H9 (cell line): ENCODE results near the gene SERPINB10. TPM values are rescaled to one million over a fixed set of nuclear protein-coding genes. Genes with fewer than 3 reads are reported as not detected.

Source experiments
- DNase-seq: peaks from one replicate; pipeline ENCODE4 v3.0.0-alpha.2; 2017
- H2AFZ ChIP-seq: one replicate; pipeline ENCODE4 v1.6.1; 2013; ENCODE audit warnings: mild to moderate bottlenecking, low read length, control low read depth, moderate library complexity
- H2AK5ac ChIP-seq: 2 replicates; pipeline ENCODE4 v1.6.1; 2013; ENCODE audit warnings: low read length, control low read depth, mixed read lengths; ENCODE audit not compliant: insufficient read length
- H2BK120ac ChIP-seq: one replicate; pipeline ENCODE4 v1.6.1; 2013; ENCODE audit warnings: low read depth, mild to moderate bottlenecking, low read length, control low read depth, inconsistent platforms; ENCODE audit not compliant: poor library complexity, severe bottlenecking
- H2BK12ac ChIP-seq: 2 replicates; pipeline ENCODE4 v1.6.1; 2013; ENCODE audit warnings: low read length, control low read depth, mixed read lengths, low read depth; ENCODE audit not compliant: insufficient read length
- H2BK15ac ChIP-seq: 2 replicates; pipeline ENCODE4 v1.6.1; 2013; ENCODE audit warnings: low read depth, low read length, control low read depth
- H2BK20ac ChIP-seq: one replicate; pipeline ENCODE4 v1.6.1; 2013; ENCODE audit warnings: low read depth, mild to moderate bottlenecking, low read length, control low read depth, inconsistent platforms; ENCODE audit not compliant: poor library complexity, severe bottlenecking
- H2BK5ac ChIP-seq: 2 replicates; pipeline ENCODE4 v1.6.1; 2013; ENCODE audit warnings: low read length, control low read depth, mixed read lengths; ENCODE audit not compliant: insufficient read length
- H3K14ac ChIP-seq: 2 replicates; pipeline ENCODE4 v1.6.1; 2013; ENCODE audit warnings: low read length, control low read depth; ENCODE audit not compliant: insufficient read depth
- H3K18ac ChIP-seq: 2 replicates; pipeline ENCODE4 v1.6.1; 2013; ENCODE audit warnings: low read depth, mild to moderate bottlenecking, mixed read lengths, low read length, control low read depth; ENCODE audit not compliant: insufficient read length
- H3K23ac ChIP-seq: 2 replicates; pipeline ENCODE4 v1.6.1; 2013; ENCODE audit warnings: low read length, control low read depth, mixed read lengths, low read depth; ENCODE audit not compliant: insufficient read length
- H3K23me2 ChIP-seq: 2 replicates; pipeline ENCODE4 v1.6.1; 2013; ENCODE audit warnings: low read depth, mild to moderate bottlenecking, mixed read lengths, low read length, control low read depth; ENCODE audit not compliant: insufficient read length, poor library complexity, severe bottlenecking
- H3K27ac ChIP-seq: 2 replicates; pipeline ENCODE4 v1.5.1; 2013; ENCODE audit warnings: low read length, control low read depth, mixed read lengths, low read depth; ENCODE audit not compliant: insufficient read length
- H3K27me3 ChIP-seq: 2 replicates; pipeline ENCODE4 v1.6.1; 2013; ENCODE audit warnings: low read length, control low read depth, inconsistent platforms; ENCODE audit not compliant: insufficient read depth
- H3K4ac ChIP-seq: 2 replicates; pipeline ENCODE4 v1.6.1; 2013; ENCODE audit warnings: low read depth, mild to moderate bottlenecking, control low read depth, inconsistent platforms, low read length, moderate library complexity
- H3K4me1 ChIP-seq: 2 replicates; pipeline ENCODE4 v1.6.1; 2013; ENCODE audit warnings: low read length, control low read depth, inconsistent platforms; ENCODE audit not compliant: insufficient read depth
- H3K4me2 ChIP-seq: 2 replicates; pipeline ENCODE4 v1.6.1; 2013; ENCODE audit warnings: low read length, control low read depth, mixed read lengths; ENCODE audit not compliant: insufficient read length, insufficient read depth
- H3K56ac ChIP-seq: 2 replicates; pipeline ENCODE4 v1.6.1; 2013; ENCODE audit warnings: low read depth, mild to moderate bottlenecking, mixed read lengths, low read length, control low read depth; ENCODE audit not compliant: insufficient read length
- H3K79me1 ChIP-seq: 2 replicates; pipeline ENCODE4 v1.6.1; 2013; ENCODE audit warnings: low read depth, mild to moderate bottlenecking, moderate library complexity, low read length, control low read depth, inconsistent platforms; ENCODE audit not compliant: insufficient read depth, poor library complexity, severe bottlenecking
- H3K79me2 ChIP-seq: 2 replicates; pipeline ENCODE4 v1.6.1; 2013; ENCODE audit warnings: low read length, control low read depth, inconsistent platforms; ENCODE audit not compliant: insufficient read depth
- H3K9ac ChIP-seq: 2 replicates; pipeline ENCODE4 v1.6.1; 2013; ENCODE audit warnings: low read length, control low read depth, mixed read lengths; ENCODE audit not compliant: insufficient read length; ENCODE audit errors: extremely low read depth
- H3K9me3 ChIP-seq: one replicate; pipeline ENCODE4 v1.6.1; 2013; ENCODE audit warnings: low read depth, low read length, inconsistent platforms; ENCODE audit not compliant: control insufficient read depth
- H3T11ph ChIP-seq: one replicate; pipeline ENCODE4 v1.6.1; 2013; ENCODE audit warnings: mild to moderate bottlenecking, low read length, control low read depth, inconsistent platforms
- H4K20me1 ChIP-seq: one replicate; pipeline ENCODE4 v1.6.1; 2013; ENCODE audit not compliant: control insufficient read depth, insufficient read length, insufficient read depth
- H4K5ac ChIP-seq: 2 replicates; pipeline ENCODE4 v1.6.1; 2013; ENCODE audit warnings: low read depth, mild to moderate bottlenecking, mixed read lengths, low read length, control low read depth; ENCODE audit not compliant: insufficient read length
- H4K8ac ChIP-seq: replicated peaks from 2 replicates; pipeline ENCODE4 v1.6.1; 2013; ENCODE audit warnings: low read length, control low read depth, mixed read lengths, low read depth; ENCODE audit not compliant: insufficient read length
- H4K91ac ChIP-seq: 2 replicates; pipeline ENCODE4 v1.6.1; 2013; ENCODE audit warnings: low read depth, mild to moderate bottlenecking, moderate library complexity, mixed read lengths, low read length, control low read depth; ENCODE audit not compliant: insufficient read length
- H3K27ac Mint-ChIP-seq, 3 experiments: 2 replicates in 2 of 3; 3 replicates in 1 of 3; pipeline ENCODE4 v1.8.0; 2020 to 2021; ENCODE audit warnings: mixed read lengths in 3 of 3, mild to moderate bottlenecking in 1 of 3, moderate library complexity in 1 of 3
- H3K27me3 Mint-ChIP-seq: 2 replicates; pipeline ENCODE4 v1.8.0; 2021; ENCODE audit warnings: low read depth, mild to moderate bottlenecking, moderate library complexity, mixed read lengths
- H3K36me3 Mint-ChIP-seq, 3 experiments: 2 replicates in 2 of 3; 3 replicates in 1 of 3; pipeline ENCODE4 v1.8.0; 2020 to 2021; ENCODE audit warnings: low read depth in 3 of 3, mixed read lengths in 3 of 3; ENCODE audit not compliant: insufficient read depth in 1 of 3
- H3K4me1 Mint-ChIP-seq, 2 experiments: 2 replicates each; pipeline ENCODE4 v1.8.0; 2020; ENCODE audit warnings: mixed read lengths in 2 of 2
- H3K4me3 Mint-ChIP-seq, 2 experiments: 2 replicates in 1 of 2; 3 replicates in 1 of 2; pipeline ENCODE4 v1.8.0; 2020 to 2021; ENCODE audit warnings: mild to moderate bottlenecking in 2 of 2, mixed read lengths in 2 of 2, moderate library complexity in 1 of 2
- H3K9me3 Mint-ChIP-seq, 2 experiments: 2 replicates in 1 of 2; 3 replicates in 1 of 2; pipeline ENCODE4 v1.8.0; 2020; ENCODE audit warnings: mild to moderate bottlenecking in 2 of 2, mixed read lengths in 2 of 2, moderate library complexity in 1 of 2
- CTCF ChIP-seq: fragments of 200-600 bp; sonication (generic); conservative IDR thresholded peaks from 3 replicates; pipeline ENCODE4 v1.8.0; 2021; ENCODE audit warnings: antibody characterized with exemption, mild to moderate bottlenecking
- WGBS: extraction: QIAGEN DNeasy Blood & Tissue Kit; methylation state at CpG from one replicate; pipeline ENCODE4 v1.1.7; 2013; ENCODE audit warnings: missing lambda C conversion rate, low lambda C conversion rate, mixed read lengths; ENCODE audit not compliant: insufficient read length; ENCODE audit errors: extremely low coverage; 5-methylcytosine and 5-hydroxymethylcytosine counted together
- total RNA-seq: library from RNA; stranded (reverse); gene quantifications from 2 replicates; pipeline ENCODE4 v1.2.1, GENCODE V29; 2021

The SERPINB10 gene
- total RNA-seq, 1 experiment from 2014 or later = not detected

GRCh38 chr18:63904694-63905093, 3.1 kb upstream of the SERPINB10 start:
- H3K4ac ChIP-seq = no peak overlapping the region
- peaks cover 1% of the 10 kb centered on the region; the same call in 1 of the 2 replicates for H3K27me3 Mint-ChIP-seq
- no peak overlapping the region for H2BK12ac ChIP-seq
- no peak for TF ChIP-seq CTCF
- no peak overlapping the region for H3T11ph ChIP-seq
- WGBS = no CpG with 5 or more reads among the region's 1 CpG
- H3K4me2 ChIP-seq = no peak overlapping the region
- no peaks in the 10 kb centered on the region for H3K79me2 ChIP-seq
- H3K27ac Mint-ChIP-seq = no peak overlapping the region
- H2BK120ac ChIP-seq = no peak overlapping the region
- H3K56ac ChIP-seq = no peak overlapping the region
- no peak overlapping the region for H2AFZ ChIP-seq
- no peaks in the 10 kb centered on the region for H4K20me1 ChIP-seq
- H3K18ac ChIP-seq = no peak overlapping the region
- DNase-seq = no peak
- H2BK20ac ChIP-seq = no peak overlapping the region
- H3K9ac ChIP-seq = no peak overlapping the region
- H3K14ac ChIP-seq = no peak overlapping the region
- no peaks in the 10 kb centered on the region for H3K9me3 ChIP-seq
- H3K79me1 ChIP-seq = no peaks in the 10 kb centered on the region
- H2AK5ac ChIP-seq = no peak overlapping the region
- no peaks in the 10 kb centered on the region for H3K4me1 ChIP-seq
- H3K27ac ChIP-seq = no peak overlapping the region
- no peak overlapping the region for H4K5ac ChIP-seq
- no peak overlapping the region for H4K8ac ChIP-seq
- H3K36me3 Mint-ChIP-seq = peaks cover 0 to 8% (median 0%) of the 10 kb centered on the region in 3 experiments; a peak in 4 of 7 replicates
- H3K9me3 Mint-ChIP-seq = peaks cover 0 to 13% of the 10 kb centered on the region in 2 experiments; a peak in 4 of 5 replicates
- peaks cover 7 to 11% of the 10 kb centered on the region in 2 experiments for H3K4me1 Mint-ChIP-seq
- H4K91ac ChIP-seq = no peak overlapping the region
- H3K27me3 ChIP-seq = no peaks in the 10 kb centered on the region
- no peak overlapping the region for H2BK5ac ChIP-seq
- H3K23ac ChIP-seq = no peak overlapping the region
- no peak overlapping the region for H3K4me3 Mint-ChIP-seq
- H2BK15ac ChIP-seq = no peak overlapping the region
- no peaks in the 10 kb centered on the region for H3K23me2 ChIP-seq
